ENCODE results near the gene IL11. TPM values are rescaled to one million over a fixed set of nuclear protein-coding genes. Genes with fewer than 3 reads are reported as not detected.

The IL11 gene
- total RNA-seq: 0.34 and 1.6 TPM in 2 replicates

GRCh38 chr19:55370305-55370988, at the start of gene IL11:
IL11 (minus strand) TSS chr19:55370463; CDS start chr19:55370310, 153 bp downstream.

GRCh38 chr19:55407550-55407799, 37.2 kb upstream of the IL11 start, which contains the start of gene UBE2S:
UBE2S (minus strand) TSS chr19:55407788; CDS start chr19:55407589, 199 bp downstream.

GRCh38 chr19:55385724-55386492, 15.6 kb upstream of the IL11 start, which contains the start of gene RPL28:
RPL28 (plus strand) TSS chr19:55385932; CDS start chr19:55386358, 426 bp downstream.

DNA sequence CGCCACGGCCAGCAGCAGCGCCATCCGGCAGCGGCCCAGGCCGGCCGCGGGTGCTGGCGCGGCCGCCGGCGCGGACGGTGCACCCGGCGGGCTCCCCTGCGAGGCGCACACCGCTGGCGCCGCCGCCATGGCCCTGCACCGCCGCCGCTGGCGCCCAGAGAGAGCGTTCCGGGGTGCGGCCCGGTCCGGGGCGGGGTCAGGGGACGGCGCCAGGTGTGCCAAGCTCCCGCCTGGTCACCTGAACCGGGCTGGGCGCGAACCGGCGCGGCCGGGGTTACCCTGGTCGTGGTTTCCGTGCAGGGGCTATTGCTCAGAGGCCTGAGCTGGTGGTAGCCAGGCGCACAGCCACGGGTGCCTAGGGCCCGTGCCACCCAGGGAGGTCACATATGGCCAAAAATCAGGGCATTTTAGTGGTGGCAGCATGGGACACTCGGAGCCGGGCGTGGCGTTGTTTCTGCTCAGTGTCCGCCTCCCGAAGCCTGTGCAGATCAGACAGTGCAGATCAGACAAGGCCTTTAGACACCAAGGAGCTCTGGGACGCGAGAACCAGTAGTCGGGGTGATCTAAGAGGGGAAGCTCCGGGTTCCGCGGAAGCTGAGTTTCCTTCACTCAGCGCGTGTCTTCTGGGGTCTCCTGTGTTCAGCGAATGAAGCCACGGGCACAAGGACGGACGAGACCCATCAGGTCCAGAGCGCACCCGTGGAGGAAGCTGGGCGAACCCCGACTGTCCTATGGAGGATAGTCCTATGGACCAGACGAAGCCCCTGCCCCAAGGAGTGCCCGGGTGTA, 14.1 kb upstream of the IL11 start, which contains the start of gene TMEM238:
Gene TMEM238 (minus strand): TSS at position 162 of the 789 bp plus-strand sequence. CDS start 33 bp downstream, at position 129.

DNA sequence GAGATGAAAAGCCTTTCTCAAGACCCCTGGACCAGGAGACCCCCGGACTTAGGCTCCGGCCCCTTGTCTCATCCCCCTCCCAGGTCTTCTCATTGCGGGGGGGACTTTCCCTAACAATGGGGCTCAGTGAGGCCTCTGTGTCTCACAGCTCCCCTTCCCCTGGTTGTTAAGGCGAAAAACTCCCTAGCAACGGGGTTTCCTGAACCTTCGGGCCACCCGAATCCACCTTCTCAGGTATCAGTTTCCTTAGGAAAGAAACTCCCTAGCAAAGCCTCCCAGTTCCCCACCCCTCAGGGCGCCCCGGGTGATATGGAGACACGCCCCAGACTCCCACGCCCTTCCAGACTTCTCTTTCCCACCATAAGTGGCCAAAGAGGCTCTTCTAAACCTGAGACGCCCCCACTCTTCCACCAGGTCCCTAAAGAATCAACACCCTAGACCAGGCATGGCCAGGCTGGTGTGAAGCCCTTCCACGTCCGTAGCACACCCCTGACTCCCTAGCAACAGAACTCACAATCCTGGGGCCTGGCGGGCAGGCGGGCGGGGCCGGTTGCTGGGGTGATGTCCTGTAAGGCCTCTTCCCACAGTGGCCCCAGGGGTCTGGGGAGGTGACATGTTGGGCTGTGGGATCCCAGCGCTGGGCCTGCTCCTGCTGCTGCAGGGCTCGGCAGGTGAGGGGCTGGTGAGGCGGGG, 6.1 kb upstream of the IL11 start, which contains the start of gene TMEM190:
Gene TMEM190 (plus strand): TSS at position 586 of the 693 bp plus-strand sequence. CDS start 28 bp downstream, at position 614.

DNA sequence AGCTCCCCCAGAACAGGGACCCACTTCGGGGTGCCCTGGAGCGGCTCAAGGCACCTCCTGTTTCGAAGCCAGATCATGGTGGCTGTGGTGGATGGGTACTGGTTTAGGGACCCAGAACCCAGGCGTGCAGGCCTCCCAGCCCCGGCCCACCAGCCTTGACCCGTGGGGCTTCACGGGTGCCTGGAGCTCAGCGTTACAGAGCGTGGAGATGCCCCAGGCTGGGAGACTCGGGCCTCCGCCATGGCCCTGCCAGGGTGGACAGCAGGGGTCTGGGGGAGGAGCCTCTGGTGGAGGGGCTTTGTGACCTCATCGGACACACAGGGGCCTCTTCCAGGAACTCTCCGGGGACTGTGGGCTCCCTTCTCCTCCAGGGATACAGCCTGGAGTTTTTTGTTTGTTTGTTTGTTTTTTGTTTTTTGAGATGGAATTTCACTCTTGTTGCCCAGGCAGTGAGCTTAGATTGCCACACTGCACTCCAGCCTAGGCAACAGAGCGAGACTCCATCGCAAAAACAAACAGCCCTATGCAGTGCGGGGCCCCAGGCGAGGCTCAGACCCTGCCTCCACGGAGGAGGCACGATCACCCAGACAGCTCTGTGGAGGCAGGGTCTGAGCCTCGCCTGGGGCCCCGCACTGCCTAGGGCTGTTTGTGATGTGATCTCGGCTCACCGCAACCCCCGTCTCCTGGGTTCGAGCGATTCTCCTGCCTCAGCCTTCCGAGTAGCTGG, 7.1 kb downstream of the IL11 start, which contains the start of gene GARIN5B:
Gene GARIN5B (minus strand): TSS at position 271 of the 727 bp plus-strand sequence. CDS start 194 bp downstream, at position 77.

DNA sequence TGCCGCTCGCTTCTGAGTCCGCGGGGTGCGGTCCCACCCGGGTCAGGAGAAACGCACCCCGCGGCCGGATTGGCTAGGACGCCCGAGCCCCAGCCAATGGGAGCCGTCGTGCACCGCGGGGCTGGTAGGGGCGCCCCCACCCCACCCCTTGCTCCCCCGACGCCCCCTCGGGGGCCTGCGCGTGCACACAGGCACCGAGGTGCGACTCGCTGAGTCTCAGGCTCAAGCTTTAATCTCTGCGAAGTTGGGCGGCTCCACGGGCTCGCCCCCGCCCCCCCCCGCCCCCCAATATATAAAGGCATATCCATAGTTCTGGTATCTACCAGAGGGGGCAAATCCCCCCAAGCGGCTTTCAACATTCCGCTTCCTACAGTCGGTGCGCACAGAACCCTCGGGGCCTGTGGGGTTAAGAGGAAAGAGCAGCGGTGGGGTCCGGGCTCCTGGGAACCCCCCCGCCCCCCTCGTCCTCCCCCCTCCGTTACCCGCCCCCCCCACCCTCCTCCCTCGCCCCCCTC, 15.5 kb downstream of the IL11 start, which contains the start of gene COX6B2:
Gene COX6B2 (minus strand): TSS at position 22 of the 515 bp plus-strand sequence. CDS start 198 bp downstream, outside the sequence.

DNA sequence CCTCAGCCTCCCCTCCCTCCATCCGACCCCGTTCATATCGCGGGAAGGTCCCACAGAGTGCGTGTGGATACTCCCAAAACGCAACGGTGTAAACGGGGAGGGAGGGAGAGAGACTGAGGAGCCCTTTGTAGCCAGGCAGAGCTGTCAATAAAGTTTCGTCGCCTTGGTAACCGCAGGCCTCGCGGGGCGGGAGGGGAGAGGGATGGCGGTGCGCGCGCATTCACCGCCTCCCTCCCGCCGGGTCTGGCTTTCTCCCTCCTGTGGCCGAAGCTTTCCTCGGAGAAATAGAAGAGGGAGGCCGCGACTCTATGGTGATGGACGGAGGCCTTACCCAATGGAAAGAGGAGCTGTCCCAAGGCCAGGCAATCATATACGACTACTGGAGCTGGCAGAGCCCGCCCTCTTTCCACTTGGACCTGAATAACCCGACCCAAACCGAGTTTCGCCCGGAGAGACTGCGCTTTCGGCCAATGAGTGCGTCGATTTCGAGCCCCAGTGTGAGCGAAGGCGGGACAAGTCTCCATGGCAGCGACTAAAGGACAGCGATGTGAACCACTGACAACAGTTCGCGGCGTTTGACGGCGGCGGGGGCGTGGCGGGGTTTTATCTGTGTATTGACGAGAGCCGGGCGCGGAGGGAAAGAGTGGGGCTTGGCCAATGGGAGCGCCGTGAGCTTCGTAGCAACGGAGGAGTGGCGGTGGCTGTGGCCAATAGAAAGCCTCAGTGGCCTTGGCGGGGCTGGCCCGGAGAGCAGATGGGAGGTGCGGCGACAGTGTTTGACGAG, 31.0 kb downstream of the IL11 start, which contains the start of gene KMT5C:
Gene KMT5C (plus strand): TSS at position 772 of the 784 bp plus-strand sequence. CDS start 2,061 bp downstream, outside the sequence.

GRCh38 chr19:55325172-55325571, 45.1 kb downstream of the IL11 start, which contains the start of gene TMEM150B:
TMEM150B (minus strand) TSS chr19:55325341; CDS start chr19:55321036, 4,305 bp downstream.

Other genes starting within 250 kb of the IL11 start
- gene TNNT1, start 221.3 kb downstream of the IL11 start, total RNA-seq: 23.2 and 27.6 TPM in 2 replicates
- 0.21 and 0.34 TPM in 2 replicates for gene TNNI3, start 212.7 kb downstream of the IL11 start, total RNA-seq
- gene DNAAF3, start 203.8 kb downstream of the IL11 start, total RNA-seq: 0.34 and 0.43 TPM in 2 replicates
- not detected in 2 replicates for gene SYT5, start 190.2 kb downstream of the IL11 start, total RNA-seq
- 0.68 and 1.00 TPM in 2 replicates for gene PTPRH, start 161.0 kb downstream of the IL11 start, total RNA-seq
- gene TMEM86B, start 141.7 kb downstream of the IL11 start, total RNA-seq: 0.68 and 2.0 TPM in 2 replicates
- gene PPP6R1, start 111.4 kb downstream of the IL11 start, total RNA-seq: 24.9 and 64.2 TPM in 2 replicates
- 32.8 and 33.6 TPM in 2 replicates for gene HSPBP1, start 90.4 kb downstream of the IL11 start, total RNA-seq
- 0.34 and 0.43 TPM in 2 replicates for gene BRSK1, start 86.5 kb downstream of the IL11 start, total RNA-seq
- not detected in 2 replicates for gene TMEM150B, start 45.1 kb downstream of the IL11 start, total RNA-seq
- gene KMT5C, start 30.6 kb downstream of the IL11 start, total RNA-seq: 6.1 and 6.2 TPM in 2 replicates
- gene COX6B2, start 15.7 kb downstream of the IL11 start, total RNA-seq: 0.34 and 0.43 TPM in 2 replicates
- not detected in 2 replicates for gene GARIN5B, start 7.2 kb downstream of the IL11 start, total RNA-seq
- not detected in 2 replicates for gene TMEM190, start 6.4 kb upstream of the IL11 start, total RNA-seq
- 2.3 and 4.4 TPM in 2 replicates for gene TMEM238, start 13.8 kb upstream of the IL11 start, total RNA-seq
- gene RPL28, start 15.5 kb upstream of the IL11 start, total RNA-seq: 216 and 276 TPM in 2 replicates
- 26.8 and 37.9 TPM in 2 replicates for gene UBE2S, start 37.3 kb upstream of the IL11 start, total RNA-seq
- not detected in 2 replicates for gene SHISA7, start 72.8 kb upstream of the IL11 start, total RNA-seq
- gene ISOC2, start 91.2 kb upstream of the IL11 start, total RNA-seq: 34.8 and 39.6 TPM in 2 replicates
- gene C19orf85, start 94.3 kb upstream of the IL11 start, total RNA-seq: not detected in 2 replicates
- gene ZNF628, start 106.2 kb upstream of the IL11 start, total RNA-seq: 1.4 and 4.4 TPM in 2 replicates
- 2.1 and 2.7 TPM in 2 replicates for gene NAT14, start 114.7 kb upstream of the IL11 start, total RNA-seq
- gene SSC5D, start 118.0 kb upstream of the IL11 start, total RNA-seq: 0.36 TPM in 1 of 2 replicates, not detected in the other
- not detected in 2 replicates for gene SBK2, start 166.7 kb upstream of the IL11 start, total RNA-seq
- gene SBK3, start 175.1 kb upstream of the IL11 start, total RNA-seq: not detected in 2 replicates
- 2.4 and 6.7 TPM in 2 replicates for gene ZNF579, start 210.4 kb upstream of the IL11 start, total RNA-seq
- 4.8 and 5.4 TPM in 2 replicates for gene FIZ1, start 229.1 kb upstream of the IL11 start, total RNA-seq
- 14.8 and 16.1 TPM in 2 replicates for gene ZNF524, start 229.8 kb upstream of the IL11 start, total RNA-seq
- 0.68 and 4.1 TPM in 2 replicates for gene ZNF865, start 235.2 kb upstream of the IL11 start, total RNA-seq